ENCODE data around the gene UGT2B10. TPM values are rescaled to one million over a fixed set of nuclear protein-coding genes. Genes with fewer than 3 reads are reported as not detected.

UGT2B10 gene
- total and polyA plus RNA-seq, 2 experiments from 2014 or later, result 2.6 to 31.0 TPM

DNA sequence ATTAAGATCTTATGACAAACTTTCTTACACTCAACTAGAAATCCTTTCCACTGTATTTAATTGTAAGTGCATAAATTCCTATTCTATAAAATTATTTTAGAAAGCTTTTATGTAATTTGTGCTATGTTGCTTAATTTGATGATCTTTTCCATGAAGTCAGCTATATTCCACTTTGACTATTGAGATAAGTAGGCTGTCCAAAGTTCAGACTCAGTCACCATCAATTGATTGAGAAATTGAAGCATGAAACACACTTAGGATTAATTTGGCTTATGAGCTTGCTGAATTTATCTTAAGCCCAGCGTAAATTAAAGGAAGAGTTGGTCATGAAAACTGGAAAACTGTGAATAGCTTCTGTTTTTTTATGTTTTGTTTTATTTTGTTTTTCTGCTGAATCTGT, 18.7 kb upstream of the UGT2B10 start:
- H3K9me2 ChIP-seq (replicated peaks; ENCODE audit: insufficient read depth), result no peaks in the 10 kb centered on the region
- H3K4me2 ChIP-seq, result no peak overlapping the region
- 90% methylated on average over 1 of the region's 1 CpG for WGBS (ENCODE audit: low lambda C conversion rate, missing lambda C conversion rate)
- no peaks in the 10 kb centered on the region for H4K20me1 ChIP-seq (ENCODE audit: insufficient read depth, poor library complexity, severe bottlenecking)
- H3K4me1 ChIP-seq (ENCODE audit: insufficient read depth), result no peaks in the 10 kb centered on the region
- H3K4me3 ChIP-seq, result no peak overlapping the region
- DNase-seq (ENCODE audit: low spot score), result no peak
- no peaks in the 10 kb centered on the region for H3K79me2 ChIP-seq
- H3K27me3 ChIP-seq, result no peaks in the 10 kb centered on the region
- H3K36me3 ChIP-seq (replicated peaks; ENCODE audit: insufficient read depth, low read depth), result no peaks in the 10 kb centered on the region
- TF ChIP-seq EZH2 (IDR thresholded peaks at IDR 0.05; ENCODE audit: borderline replicate concordance) (no peak), EZH2phosphoT487 (IDR thresholded peaks at IDR 0.05; ENCODE audit: low read depth, severe bottlenecking, unreplicated experiment) (no peak)
- TF ChIP-seq, protein P1, sequence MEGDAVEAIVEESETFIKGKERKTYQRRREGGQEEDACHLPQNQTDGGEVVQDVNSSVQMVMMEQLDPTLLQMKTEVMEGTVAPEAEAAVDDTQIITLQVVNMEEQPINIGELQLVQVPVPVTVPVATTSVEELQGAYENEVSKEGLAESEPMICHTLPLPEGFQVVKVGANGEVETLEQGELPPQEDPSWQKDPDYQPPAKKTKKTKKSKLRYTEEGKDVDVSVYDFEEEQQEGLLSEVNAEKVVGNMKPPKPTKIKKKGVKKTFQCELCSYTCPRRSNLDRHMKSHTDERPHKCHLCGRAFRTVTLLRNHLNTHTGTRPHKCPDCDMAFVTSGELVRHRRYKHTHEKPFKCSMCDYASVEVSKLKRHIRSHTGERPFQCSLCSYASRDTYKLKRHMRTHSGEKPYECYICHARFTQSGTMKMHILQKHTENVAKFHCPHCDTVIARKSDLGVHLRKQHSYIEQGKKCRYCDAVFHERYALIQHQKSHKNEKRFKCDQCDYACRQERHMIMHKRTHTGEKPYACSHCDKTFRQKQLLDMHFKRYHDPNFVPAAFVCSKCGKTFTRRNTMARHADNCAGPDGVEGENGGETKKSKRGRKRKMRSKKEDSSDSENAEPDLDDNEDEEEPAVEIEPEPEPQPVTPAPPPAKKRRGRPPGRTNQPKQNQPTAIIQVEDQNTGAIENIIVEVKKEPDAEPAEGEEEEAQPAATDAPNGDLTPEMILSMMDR (IDR thresholded peaks at IDR 0.05; ENCODE audit: poor library complexity), result no peak
- no peak overlapping the region for H3K27ac ChIP-seq
- no peaks in the 10 kb centered on the region for H3K9me3 ChIP-seq (ENCODE audit: low read depth)
- H2AFZ ChIP-seq, result no peak overlapping the region

DNA sequence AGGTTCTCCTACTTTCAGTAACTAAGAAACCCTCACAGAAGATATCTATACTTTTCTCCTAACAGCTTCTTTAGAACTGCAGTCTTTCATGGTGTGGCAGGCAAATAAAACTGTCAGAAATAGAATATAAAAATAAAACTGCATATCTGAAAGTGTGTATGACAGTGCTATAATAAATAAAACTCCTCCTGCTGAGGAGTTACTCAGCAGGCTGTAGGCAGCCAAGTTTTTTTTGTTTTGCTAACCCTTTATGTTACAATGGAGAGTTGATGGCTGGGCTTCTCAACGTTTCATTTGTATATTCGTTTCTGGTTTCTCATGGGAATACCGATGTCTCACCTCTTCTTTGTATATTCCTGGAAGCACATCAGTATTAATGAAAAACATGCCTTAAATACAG, 18.2 kb upstream of the UGT2B10 start:
- TF ChIP-seq EZH2 (IDR thresholded peaks at IDR 0.05; ENCODE audit: borderline replicate concordance) (no peak), EZH2phosphoT487 (IDR thresholded peaks at IDR 0.05; ENCODE audit: low read depth, severe bottlenecking, unreplicated experiment) (no peak)
- TF ChIP-seq, protein P1 (IDR thresholded peaks at IDR 0.05; ENCODE audit: poor library complexity), result no peak
- Histone ChIP-seq H3K9me2 (replicated peaks; ENCODE audit: insufficient read depth) (no peaks in the 10 kb centered on the region), H2AFZ (no peak overlapping the region), H3K27ac (no peak overlapping the region), H3K27me3 (no peaks in the 10 kb centered on the region), H3K9me3 (ENCODE audit: low read depth) (no peaks in the 10 kb centered on the region), H3K36me3 (replicated peaks; ENCODE audit: insufficient read depth, low read depth) (no peaks in the 10 kb centered on the region), H4K20me1 (ENCODE audit: insufficient read depth, poor library complexity, severe bottlenecking) (no peaks in the 10 kb centered on the region), H3K4me2 (no peak overlapping the region), H3K79me2 (no peaks in the 10 kb centered on the region), H3K4me1 (ENCODE audit: insufficient read depth) (no peaks in the 10 kb centered on the region), H3K4me3 (no peak overlapping the region)
- no peak for DNase-seq (ENCODE audit: low spot score)
- WGBS (ENCODE audit: low lambda C conversion rate, missing lambda C conversion rate), result 57% methylated on average over 3 of the region's 3 CpGs

DNA sequence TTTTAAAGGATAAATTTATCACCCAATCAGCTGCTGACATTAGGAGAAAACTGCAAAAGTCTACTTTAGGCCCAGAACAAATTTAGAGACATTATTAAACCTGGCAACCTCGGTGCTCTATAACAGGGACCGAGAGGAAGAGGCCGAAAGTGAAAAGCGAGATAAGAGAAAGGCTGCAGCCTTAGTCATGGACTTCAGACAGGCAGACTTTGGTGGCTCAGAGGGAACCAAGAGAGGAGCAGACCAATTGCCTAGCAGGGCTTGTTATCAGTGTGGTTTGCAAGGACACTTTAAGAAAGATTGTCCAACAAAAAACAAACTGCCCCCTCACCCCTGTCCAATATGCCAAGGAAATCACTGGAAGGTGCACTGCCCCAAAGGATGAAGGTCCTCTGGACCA, 12.8 kb upstream of the UGT2B10 start:
- DNase-seq (ENCODE audit: low spot score), result no peak
- no peaks in the 10 kb centered on the region for H3K79me2 ChIP-seq
- WGBS (ENCODE audit: low lambda C conversion rate, missing lambda C conversion rate), result 83% methylated on average over 4 of the region's 4 CpGs

More for the DNA sequence above, 12.8 kb upstream of the UGT2B10 start:
- Histone ChIP-seq H2AFZ (no peak overlapping the region), H3K9me2 (replicated peaks; ENCODE audit: insufficient read depth) (no peaks in the 10 kb centered on the region), H3K9me3 (ENCODE audit: low read depth) (no peaks in the 10 kb centered on the region), H3K4me2 (no peak overlapping the region), H3K27ac (no peak overlapping the region), H3K27me3 (no peaks in the 10 kb centered on the region), H3K4me1 (ENCODE audit: insufficient read depth) (no peaks in the 10 kb centered on the region), H3K4me3 (no peak overlapping the region), H4K20me1 (ENCODE audit: insufficient read depth, poor library complexity, severe bottlenecking) (no peaks in the 10 kb centered on the region), H3K36me3 (replicated peaks; ENCODE audit: insufficient read depth, low read depth) (no peaks in the 10 kb centered on the region)
- TF ChIP-seq, protein P1 (IDR thresholded peaks at IDR 0.05; ENCODE audit: poor library complexity), result no peak
- no peak for TF ChIP-seq EZH2phosphoT487 (IDR thresholded peaks at IDR 0.05; ENCODE audit: low read depth, severe bottlenecking, unreplicated experiment)
- TF ChIP-seq EZH2 (IDR thresholded peaks at IDR 0.05; ENCODE audit: borderline replicate concordance), result no peak

All from hepatocyte (in vitro differentiated cells).